ENCODE measurements around the gene LMBRD2.

Gene LMBRD2

GRCh38 chr5:36128795-36129194, 22.9 kb downstream of the LMBRD2 start:
- DNase-seq (ENCODE audit: low read depth, low spot score) = no peak
- in situ Hi-C loops (cut with HindIII; ENCODE audit: low sequenced_read_pairs) = no loop called here
- H3K4me3 ChIP-seq (ENCODE audit: low read depth, low read length) = no peak overlapping the region
- TF ChIP-seq CTCF (IDR thresholded peaks at IDR 0.05; ENCODE audit: low read depth, low read length) = no peak

DNA sequence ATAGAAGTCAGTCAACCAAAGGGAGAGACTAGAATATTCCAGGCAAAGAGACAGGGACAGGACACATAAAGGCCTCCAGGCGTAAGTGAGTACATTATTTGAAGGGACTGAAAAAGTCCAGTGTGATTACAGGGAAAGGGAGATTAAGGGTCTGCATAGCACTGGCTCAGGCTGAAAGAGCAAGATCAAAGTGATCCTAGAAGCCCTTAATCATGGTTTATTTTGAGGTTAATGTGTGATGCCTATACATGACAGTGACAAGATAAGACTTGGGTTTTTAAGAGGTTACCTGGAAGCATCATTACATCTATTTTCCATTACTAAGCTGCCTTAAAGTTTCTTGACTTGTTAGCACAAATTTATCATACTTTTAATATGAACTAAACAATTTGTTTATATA, 25.8 kb downstream of the LMBRD2 start:
- no peak for DNase-seq (ENCODE audit: low read depth, low spot score)
- in situ Hi-C loops (cut with HindIII; ENCODE audit: low sequenced_read_pairs) = no loop called here
- no peak for TF ChIP-seq CTCF (IDR thresholded peaks at IDR 0.05; ENCODE audit: low read depth, low read length)
- H3K4me3 ChIP-seq (ENCODE audit: low read depth, low read length) = no peak overlapping the region

GRCh38 chr5:36111238-36111637, 40.4 kb downstream of the LMBRD2 start:
- TF ChIP-seq CTCF (IDR thresholded peaks at IDR 0.05; ENCODE audit: low read depth, low read length) = no peak
- DNase-seq (ENCODE audit: low read depth, low spot score) = no peak
- H3K4me3 ChIP-seq (ENCODE audit: low read depth, low read length) = no peak overlapping the region
- in situ Hi-C loops (cut with HindIII; ENCODE audit: low sequenced_read_pairs) = no loop called here

GRCh38 chr5:36108758-36109460, 42.8 kb downstream of the LMBRD2 start:
- TF ChIP-seq CTCF (IDR thresholded peaks at IDR 0.05; ENCODE audit: low read depth, low read length) = no peak
- no peak for DNase-seq (ENCODE audit: low read depth, low spot score)

GRCh38 chr5:36105819-36106218, 45.9 kb downstream of the LMBRD2 start:
- no peak for DNase-seq (ENCODE audit: low read depth, low spot score)
- no peak for TF ChIP-seq CTCF (IDR thresholded peaks at IDR 0.05; ENCODE audit: low read depth, low read length)
- in situ Hi-C loops (cut with HindIII; ENCODE audit: low sequenced_read_pairs) = no loop called here
- H3K4me3 ChIP-seq (ENCODE audit: low read depth, low read length) = no peak overlapping the region

More at GRCh38 chr5:36108758-36109460, 42.8 kb downstream of the LMBRD2 start:
- in situ Hi-C loops (cut with HindIII; ENCODE audit: low sequenced_read_pairs) = no loop called here
- no peak overlapping the region for H3K4me3 ChIP-seq (ENCODE audit: low read depth, low read length)

DNA sequence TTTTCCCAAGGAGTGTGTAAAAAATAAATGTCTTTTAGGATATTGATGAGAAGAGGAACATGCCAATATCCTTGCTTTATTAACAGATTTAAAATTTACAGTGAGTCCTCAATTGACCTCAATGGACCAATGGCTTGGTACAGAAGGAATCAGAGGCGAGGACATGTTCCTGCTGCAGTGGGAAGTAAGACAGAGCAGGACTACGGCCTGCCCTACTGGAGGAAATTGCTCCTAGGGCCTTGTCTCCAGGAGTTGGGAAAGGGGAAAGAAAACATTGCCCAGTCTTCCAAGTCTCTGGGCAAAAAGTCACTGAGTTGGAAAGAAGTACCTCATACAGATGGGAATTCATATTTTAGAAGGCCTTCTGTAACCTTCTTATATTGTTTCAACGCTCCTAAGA, 51.9 kb downstream of the LMBRD2 start:
- in situ Hi-C loops (cut with HindIII; ENCODE audit: low sequenced_read_pairs) = no loop called here
- DNase-seq (ENCODE audit: low read depth, low spot score) = no peak

More for the DNA sequence above, 51.9 kb downstream of the LMBRD2 start:
- TF ChIP-seq CTCF (IDR thresholded peaks at IDR 0.05; ENCODE audit: low read depth, low read length) = no peak
- no peak overlapping the region for H3K4me3 ChIP-seq (ENCODE audit: low read depth, low read length)
